Measurements from ENCODE around the gene PDE4B. TPM values are rescaled to one million over a fixed set of nuclear protein-coding genes. Genes with fewer than 3 reads are reported as not detected.

The PDE4B gene
- total RNA-seq, 1 donor from 2014 or later = 33.3 TPM

DNA sequence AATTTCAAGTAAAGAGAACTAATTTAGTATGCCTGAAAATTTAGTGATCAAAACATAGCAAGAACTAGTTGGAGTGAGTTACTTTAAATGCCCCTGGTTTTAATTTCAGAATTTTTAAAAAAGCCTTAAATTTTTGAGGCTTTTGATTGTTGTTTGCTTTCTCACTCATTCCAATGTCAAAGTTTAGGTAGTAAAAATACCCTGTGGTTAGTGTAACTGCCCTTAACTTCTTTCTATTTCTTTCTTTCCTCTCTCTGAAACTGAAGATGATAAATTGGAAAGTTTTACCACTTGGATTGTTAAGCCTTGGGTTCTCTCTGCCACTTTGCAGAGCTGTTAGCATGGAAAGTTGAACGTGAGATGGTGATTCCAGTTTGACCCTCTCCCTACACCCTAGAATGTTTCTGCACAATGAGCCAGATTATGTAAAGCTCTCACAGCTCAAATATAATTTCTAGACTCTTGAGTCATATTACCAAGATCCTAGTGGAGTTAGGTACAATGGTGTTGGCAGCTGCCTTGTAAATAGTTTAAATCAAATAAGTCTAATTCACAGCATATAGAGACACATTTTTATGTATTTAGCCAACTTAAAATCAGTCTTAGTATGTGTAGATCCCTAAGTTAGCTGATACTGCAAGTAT, 548.9 kb downstream of the PDE4B start:
- DNase-seq = no peak

DNA sequence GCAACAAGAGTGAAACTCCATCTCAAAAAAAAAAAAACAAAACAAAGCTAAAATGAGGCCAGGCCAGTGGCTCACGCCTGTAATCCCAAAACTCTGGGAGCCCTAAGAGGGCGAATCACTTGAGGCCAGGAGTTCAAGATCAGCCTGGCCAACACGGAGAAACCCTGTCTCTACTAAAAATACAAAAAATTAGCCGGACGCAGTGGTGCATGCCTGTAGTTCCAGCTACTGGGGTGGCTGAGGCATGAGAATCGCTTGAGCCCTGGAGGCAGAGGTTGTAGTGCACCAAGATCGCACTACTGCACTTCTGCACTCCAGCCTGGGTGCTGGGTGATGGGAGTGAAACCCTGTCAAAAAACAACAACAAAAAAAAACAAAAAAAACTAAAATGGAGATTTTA, 550.0 kb downstream of the PDE4B start:
- DNase-seq = no peak

DNA sequence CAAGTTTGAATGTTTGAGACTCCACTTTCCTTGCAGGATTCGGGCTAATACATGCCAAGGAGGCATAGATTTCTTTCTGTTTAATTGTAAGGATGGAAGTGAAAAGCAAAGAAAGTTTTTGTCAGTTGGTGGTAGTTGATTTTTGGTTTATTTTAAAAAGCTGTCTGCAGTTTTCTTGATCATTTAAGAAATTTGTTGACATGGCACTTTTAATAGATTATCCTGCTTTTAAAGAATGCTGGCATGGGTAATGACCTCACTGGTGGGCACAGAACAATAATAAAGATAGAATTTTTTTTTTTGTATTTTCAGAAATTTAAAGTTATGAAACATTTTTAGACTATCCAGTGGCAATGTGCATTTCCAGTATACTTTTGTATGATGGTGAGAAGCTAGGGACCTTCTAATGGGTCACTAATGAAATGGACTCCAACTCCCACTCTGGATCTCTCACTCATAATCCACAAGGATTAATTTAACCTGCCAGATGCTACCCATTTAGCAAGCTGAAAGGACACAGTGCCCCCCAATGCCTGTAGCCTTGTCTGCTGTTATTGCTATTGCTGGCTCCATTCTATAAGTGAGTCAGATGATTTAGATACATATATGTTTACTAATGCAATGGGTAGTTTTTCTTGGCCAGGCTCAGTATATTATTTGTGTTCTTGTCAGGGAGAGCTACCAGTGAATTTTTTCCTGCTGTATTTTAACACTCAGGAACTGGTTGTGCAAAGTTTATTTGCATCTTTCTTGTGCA, 551.1 kb downstream of the PDE4B start:
- DNase-seq = no peak

DNA sequence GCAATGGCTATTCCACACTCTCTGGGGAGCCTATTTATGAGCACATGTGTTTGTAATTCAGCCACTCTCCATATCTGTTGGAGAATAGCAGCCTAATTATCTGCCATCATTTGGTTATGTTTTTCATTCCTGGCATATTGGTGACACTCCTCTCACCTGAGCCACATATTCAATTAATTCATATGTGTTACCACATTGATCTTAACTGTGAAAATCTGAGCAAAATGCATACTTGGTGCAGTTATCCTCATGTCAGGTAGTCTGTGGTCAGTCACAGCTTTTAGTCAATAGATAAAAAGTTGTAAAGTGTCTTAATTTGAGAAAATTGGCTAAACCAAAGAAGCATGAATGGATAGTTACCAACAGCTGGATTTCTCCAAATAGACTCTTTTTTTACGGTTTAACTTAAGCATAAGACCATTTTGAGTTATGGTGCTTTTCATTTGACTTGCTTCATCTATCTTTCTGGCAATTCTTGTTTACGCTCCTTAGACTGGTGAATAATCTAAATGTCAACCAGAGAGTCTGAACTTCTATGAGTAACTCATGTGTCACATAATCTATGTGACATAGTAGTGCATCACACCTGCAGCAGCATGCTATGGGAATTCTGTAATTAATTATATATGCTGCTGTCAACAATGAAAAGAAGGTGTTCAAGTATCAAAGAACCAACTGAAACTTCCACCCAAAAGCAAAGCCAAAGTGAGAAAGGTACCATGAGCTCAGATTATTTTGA, 553.5 kb downstream of the PDE4B start:
- no peak for DNase-seq

DNA sequence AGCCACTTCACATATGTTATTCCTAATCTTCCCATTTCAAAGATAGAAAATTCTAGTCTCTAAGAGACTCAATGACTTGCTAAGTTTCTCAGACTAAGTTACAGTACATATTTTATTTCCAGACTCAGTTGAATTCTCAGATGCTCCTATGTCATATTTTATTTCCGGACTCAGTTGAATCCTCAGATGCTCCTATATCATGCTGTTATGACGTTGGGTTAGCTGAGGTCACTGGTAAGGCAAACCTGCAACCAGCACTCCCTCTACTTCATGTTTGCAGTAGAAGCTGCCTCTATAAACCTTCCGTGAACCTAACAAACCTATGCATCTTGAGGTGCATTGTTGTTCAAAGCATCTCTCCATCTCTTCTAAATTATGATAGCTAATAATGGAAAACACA, 554.2 kb downstream of the PDE4B start:
- no peak for DNase-seq

DNA sequence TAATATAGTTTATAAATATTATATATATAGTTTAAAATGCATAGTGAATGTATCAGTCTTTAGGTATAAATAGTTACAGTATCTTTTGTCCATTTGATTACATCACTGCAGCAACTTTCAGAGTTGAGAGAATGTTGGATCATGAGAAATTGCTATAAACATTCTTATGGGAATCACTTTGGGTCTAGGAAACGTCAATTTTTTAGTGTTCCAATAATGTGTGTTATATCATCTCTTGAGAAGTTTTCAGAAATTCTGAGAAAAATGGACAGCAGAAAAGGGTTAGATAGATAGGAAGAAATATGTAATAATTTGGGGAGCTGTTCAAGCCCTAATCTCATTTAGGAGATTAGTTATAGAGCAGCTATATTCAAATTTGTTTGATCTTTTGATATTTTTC, 556.1 kb downstream of the PDE4B start:
- DNase-seq = peak; percentile 49

DNA sequence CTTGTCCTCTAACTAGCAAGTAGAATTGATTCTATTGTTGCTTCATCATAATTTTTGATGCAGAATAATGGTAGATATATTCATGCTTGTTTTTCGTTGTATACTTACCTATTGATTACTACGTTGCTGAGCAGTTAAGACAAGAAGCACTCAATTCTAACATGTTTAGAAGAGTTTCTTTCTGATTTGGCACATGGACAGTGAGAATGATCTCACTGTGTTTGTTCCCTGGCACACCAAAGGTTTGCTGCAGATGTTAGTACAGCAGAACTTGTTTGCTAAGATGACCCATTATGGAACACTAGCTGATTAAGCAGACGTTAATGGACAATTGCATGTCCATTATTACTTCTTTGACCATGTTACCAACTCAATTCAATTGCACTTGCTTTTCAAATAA, 556.5 kb downstream of the PDE4B start:
- DNase-seq = peak; percentile 51

DNA sequence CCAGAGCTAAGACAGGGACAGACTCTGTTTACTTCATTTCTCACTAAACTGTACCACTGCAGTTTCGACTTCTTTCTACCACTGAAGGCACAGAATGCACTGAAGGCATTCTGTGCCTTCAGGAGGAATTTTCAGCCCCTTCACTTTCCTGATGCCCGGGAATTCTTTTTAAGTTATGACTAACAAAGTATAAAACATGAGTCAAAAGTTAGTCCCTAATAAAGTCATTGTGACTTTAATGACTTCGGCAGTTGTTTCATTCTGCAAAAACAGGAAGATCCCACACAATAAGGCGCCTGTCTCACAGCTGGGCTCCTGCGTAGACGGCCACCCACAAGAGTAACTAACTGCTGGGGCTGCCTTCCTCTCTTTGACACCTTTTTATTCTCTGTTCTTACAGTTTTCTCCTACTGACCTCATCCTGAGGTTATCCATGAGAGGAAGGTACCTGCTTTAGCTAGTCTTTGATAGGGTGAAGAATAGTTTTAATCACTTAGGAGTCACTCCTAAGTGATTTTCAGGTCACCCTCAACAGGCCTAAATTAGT, 557.4 kb downstream of the PDE4B start:
- DNase-seq = peak; percentile 53

DNA sequence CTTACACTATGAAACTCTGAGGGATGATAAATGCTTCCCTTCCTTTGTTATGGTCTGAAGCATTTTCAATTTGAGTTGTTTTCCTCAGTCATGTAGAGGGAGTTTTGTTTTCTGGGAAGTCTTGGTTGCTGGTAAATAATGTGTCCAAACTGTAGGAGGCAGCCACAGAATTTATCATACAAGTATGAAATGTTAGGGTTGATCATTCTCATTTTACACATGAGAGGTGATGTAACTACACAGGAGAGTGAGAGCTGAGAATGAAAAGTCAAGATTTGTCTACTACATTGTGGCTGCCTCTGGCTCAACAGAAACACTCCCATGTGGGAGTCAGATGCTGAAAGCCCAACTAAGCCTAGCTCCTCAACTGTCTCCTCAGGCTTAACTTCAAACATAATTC, 558.8 kb downstream of the PDE4B start:
- peak; percentile 71 for DNase-seq

DNA sequence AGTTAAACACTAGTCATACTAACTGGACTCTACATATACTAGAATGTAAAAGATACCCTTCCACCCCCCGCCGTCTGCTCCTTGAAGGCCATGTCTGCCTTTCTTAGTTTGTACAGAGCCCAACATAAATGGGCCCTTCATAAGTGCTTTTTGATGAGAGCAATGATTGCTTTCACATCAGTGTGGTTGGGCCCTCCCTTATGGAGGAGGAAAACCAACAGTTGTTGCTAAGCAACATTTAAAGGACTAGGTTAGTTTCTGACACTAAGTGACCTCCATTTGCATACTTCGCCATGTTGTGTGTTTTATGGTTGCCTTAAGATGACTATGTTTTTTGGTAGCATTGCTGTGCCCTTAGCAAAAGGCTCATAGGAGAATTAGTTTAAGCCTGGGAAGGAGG, 559.2 kb downstream of the PDE4B start:
- DNase-seq = peak; percentile 66

DNA sequence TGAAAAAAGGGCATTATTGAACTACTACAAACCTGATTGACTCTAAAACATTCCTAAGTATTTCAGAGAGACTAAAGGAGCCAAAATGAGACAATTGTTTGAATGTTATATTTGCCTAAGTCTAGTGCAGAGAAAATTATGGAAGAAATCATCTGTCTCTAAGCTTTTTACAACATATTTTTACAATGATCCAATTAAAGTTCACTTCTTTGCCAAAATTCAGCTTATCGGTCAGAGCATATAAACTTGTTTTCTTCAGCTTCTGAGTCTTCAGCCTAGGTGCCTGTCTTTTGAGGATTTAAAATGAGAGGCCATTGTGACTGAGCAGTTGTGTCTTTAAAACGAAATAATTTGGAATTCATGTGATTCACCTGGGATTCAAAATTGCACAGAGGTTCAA, 560.1 kb downstream of the PDE4B start:
- DNase-seq = peak; percentile 58

DNA sequence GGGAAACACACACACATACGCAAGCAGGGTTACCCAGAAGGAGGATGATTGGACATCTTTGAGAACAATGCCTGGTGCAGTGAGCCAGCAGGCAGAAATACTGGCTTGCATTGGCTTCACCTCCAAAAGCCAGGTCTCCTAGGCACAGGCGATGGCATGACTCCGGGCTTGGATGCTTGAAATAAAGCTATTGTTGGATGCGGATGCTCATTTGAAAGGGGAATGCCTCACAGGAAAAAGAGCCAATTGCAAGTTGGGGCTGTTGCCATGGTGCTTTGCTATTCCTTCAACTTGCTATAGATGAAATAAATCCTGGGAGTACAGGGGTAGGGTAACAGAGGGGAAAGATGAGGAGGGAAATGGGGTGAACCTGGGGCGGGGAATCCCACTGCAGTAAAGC, 560.6 kb downstream of the PDE4B start:
- DNase-seq = peak; percentile 50

DNA sequence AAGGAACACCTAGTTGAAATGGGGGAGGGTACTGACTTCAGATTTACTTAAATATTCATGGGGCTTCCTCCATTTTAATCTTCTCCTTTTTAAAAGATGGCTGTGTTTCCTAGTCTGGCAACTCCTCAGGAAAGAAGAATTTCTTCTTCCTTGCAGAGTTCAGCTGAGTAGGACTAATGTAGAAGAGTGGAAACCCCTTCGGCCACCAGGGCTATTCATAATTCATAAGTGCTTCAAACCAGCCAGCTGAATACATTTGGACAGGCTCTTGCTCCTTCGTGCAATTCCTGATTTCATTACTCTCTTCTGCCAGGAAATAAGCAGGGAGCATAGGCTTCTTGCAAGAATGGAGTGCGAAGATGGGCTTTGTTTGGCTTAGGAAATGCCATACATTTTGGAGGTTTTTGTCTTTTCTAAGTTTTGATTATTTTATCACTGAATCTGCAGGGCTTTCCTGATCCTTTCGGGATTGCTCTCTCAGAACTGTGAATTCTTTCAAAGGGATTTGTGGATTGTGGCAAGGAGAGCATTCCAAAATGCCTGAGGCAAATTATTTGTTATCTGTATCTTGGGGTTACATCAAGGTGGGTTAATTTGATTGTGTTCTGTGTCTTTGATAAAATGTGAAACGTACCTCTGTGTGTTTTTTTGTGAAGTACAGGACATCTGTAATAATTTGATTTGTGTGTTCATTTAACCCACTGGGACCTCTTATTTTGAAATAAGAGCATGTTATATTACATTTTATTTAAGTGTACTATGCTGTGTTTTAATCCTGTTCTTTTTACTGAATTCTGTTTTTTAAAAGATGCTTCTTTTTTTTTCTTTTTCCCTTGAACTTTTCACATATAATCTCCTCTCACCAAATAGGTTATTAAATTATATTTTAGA, 561.9 kb downstream of the PDE4B start:
- peak; percentile 58 for DNase-seq

DNA sequence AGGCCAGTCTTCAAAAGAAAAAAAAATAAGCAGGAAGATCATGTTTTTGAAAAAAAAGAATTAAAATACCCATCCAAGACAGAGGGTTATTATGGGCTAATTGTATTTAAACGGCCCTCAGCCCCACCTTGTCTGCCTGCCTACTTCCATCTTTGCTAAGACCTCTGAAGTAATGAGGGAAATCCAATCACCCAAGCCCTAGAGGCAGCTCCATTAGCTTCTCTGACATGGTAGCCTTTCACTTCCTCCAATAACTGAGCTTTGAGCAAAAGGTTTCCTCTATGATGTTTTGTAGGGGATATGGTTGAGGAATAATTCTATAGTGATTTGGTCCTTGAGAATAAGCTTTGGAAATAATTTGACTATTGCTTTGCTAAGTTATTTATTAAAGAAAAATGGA, 563.1 kb downstream of the PDE4B start:
- DNase-seq = no peak

DNA sequence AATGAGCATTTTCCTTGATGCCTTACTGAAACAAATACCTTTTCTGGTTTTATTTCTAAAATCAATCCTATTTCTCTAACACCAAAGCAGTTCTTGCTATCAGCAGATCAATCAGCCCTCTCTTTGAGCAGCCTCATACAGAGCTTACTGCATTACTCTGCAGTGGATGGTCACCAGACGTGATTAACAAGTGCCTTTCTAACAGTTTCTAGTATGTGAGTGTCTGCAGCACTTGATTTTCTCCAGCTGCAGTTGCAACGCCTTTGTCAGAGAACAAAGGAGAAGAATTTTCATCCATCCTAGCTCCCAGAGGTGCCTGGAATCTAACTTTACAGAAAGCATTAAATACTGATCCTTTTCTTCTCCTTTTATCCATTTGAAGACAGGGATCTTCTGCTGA, 563.9 kb downstream of the PDE4B start:
- peak; percentile 13 for DNase-seq

DNA sequence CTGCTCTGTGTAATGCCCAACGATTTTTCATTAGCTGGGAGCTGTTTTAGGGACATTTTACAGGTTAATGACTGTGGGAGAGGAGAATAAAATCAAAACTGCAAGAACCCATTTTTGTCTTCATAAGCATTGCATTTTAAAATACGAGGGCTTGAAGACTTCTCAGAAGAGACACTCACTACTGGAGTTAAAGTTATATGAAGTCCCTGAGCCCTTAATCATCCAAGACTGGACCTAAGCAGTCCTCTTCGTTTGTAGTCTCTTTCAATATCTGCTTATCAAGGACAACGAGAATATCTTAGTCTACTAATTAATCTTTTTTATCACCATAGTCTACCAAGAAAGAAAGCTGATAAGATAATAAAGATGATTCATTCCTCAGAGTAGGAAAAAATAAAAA, 564.3 kb downstream of the PDE4B start:
- no peak for DNase-seq

DNA sequence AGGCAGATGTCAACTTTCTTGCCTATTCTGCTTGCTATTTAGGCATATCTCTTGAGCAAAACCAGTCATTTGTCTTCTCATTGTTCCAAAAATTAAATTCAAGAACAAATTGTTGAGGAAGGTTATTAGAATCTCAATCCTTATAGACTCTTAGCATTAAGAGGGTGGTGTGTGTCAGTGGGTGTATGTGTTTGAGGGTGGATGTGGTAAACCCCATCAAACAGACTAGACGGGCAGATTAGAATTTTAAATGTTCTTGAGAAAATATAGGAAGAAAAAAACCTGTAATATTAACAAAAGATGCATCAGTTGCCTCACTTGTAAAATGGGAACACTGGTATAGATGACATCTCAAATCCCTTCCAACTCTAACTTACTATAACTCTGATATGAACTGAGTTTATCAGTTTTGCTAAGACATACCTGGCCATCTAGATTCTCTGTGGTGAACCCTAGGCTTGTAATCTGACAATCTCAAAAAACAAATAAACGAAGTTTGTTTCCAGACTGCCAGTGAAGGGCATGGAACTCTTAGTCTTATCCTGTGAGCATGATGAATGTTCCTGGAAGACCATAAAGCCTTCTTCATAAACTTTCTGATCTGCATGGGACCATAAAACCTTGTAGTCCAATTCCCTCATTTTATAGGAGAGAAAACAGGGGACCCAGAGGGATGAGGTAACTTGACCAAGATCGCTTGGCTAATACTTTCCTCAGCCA, 564.9 kb downstream of the PDE4B start:
- DNase-seq = no peak

DNA sequence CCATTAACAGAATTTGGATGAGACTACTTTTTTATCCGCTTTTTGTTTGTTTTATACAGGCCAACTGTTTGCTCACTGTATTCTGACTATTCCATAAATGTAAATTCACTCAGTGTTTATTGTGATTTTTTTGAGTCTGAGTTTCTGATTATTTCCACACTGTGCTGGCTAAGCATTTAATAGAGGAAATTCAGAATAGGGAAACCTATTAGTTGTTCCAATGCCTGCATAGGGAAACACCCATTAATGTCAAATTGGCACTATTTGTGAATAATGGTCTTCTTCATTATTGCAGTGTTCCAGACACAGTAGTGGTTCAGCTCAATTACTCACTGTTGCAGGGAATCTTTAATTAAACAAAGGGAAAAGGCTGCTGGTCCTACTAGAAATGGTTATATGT, 566.6 kb downstream of the PDE4B start:
- no peak for DNase-seq

DNA sequence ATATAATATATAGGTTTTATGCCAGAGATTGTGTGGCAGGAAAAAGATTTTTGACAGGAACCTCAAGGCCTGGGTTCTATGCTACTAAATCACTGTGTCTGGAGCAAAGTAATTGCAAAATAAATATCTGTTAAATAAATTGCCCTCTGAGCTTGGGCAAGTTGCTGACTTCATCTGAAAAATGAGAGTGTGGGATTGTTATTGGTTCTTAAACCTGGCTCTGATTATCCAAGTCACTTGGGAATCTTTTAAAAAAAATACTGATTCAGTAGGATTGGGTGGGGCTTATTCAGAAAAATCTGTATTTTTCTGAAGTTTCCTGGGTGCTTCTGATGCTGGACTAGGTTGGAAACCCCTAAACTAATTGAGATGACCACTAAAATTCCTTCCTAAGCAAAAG, 567.1 kb downstream of the PDE4B start:
- DNase-seq = no peak

DNA sequence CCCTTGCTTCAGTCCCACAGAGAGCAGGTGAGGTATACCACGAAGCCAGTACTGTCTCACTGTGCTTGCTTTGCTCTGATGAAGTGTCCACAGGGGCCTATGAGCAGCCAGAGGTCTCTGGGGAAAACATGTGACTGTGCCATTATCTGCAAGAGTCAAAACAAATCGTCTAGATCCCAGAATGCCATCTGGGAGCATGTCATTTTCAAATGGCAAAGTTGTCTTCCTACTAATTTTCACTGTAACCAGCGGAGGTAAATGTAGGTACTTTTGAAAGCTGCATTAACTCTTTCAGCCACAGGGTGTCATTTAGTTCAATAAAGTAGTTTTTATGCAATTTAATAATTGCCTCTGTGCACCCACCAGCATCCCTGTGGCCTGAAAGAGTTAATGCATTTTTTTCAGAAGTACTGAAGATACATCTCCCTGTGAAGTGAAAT, 567.6 kb downstream of the PDE4B start:
- DNase-seq = no peak
